Measurements from ENCODE around the gene FOXI3. TPM values are rescaled to one million over a fixed set of nuclear protein-coding genes. Genes with fewer than 3 reads are reported as not detected.
A peak's percentile ranks its signal among the peaks of the same experiment; 100 is the strongest.

Gene FOXI3
- total RNA-seq, result 1 to 10 TPM in 1 of 2 donors, under 1 TPM in 1; 0.93 to 2.8 TPM
- 3.0 TPM for polyA plus RNA-seq (2013, experiment 1 of 2)
- 2.1 TPM for polyA plus RNA-seq (2013, experiment 2 of 2)
- long read RNA-seq, experiment 1, result 0 reads
- long read RNA-seq, experiment 2, result 0 reads
- long read RNA-seq, experiment 3, partial matches to known transcripts, result 0 of 1 reads
- long read RNA-seq, experiment 3, other reads (novel, unspliced or antisense), result 0 of 1 reads
- long read RNA-seq, experiment 4, result 0 reads

DNA sequence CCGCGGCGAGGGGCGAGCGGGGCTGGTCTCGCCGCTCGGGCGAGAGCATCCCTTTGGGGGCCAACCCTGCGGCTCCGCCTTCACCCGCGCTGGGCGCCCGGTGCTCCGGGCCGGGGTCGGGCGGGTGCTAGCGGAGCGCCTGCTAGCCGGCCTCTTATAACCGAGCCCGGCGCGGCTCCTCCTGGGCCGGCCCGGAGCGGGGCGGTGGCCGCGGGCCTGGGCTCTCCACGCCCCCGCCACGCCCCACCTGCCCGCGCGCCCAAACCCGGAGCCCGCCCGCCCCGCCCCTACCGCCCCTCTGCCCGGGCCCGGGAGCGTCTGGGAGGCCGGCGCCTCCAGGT lies at the start of gene FOXI3:
TSS of gene FOXI3 (minus strand) at position 129 of the 341 bp plus-strand sequence. CDS start 158 bp downstream, outside the sequence.
- H3K27me3 Mint-ChIP-seq (ENCODE audit: insufficient read depth), result peaks cover 60% of the 10 kb centered on the region
- TF ChIP-seq, protein P1, sequence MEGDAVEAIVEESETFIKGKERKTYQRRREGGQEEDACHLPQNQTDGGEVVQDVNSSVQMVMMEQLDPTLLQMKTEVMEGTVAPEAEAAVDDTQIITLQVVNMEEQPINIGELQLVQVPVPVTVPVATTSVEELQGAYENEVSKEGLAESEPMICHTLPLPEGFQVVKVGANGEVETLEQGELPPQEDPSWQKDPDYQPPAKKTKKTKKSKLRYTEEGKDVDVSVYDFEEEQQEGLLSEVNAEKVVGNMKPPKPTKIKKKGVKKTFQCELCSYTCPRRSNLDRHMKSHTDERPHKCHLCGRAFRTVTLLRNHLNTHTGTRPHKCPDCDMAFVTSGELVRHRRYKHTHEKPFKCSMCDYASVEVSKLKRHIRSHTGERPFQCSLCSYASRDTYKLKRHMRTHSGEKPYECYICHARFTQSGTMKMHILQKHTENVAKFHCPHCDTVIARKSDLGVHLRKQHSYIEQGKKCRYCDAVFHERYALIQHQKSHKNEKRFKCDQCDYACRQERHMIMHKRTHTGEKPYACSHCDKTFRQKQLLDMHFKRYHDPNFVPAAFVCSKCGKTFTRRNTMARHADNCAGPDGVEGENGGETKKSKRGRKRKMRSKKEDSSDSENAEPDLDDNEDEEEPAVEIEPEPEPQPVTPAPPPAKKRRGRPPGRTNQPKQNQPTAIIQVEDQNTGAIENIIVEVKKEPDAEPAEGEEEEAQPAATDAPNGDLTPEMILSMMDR (conservative IDR thresholded peaks at IDR 0.05), result no peak
- peak within 1 kb of the TSS; percentile 66 for H3K4me3 Mint-ChIP-seq
- peak within 1 kb of the TSS; percentile 52 for H3K27ac Mint-ChIP-seq
- peak; percentile 81 for DNase-seq
- Histone ChIP-seq H3K4me3 (ENCODE audit: low read length) (peak within 1 kb of the TSS; percentile 80), H3K4me1 (ENCODE audit: control insufficient read depth, insufficient read depth, low read length) (peaks cover 3% of the 10 kb centered on the region), H3K9ac (ENCODE audit: extremely low read depth, low read length, poor library complexity, severe bottlenecking) (no peak within 1 kb of the TSS), H3K9me3 (ENCODE audit: control insufficient read depth, low read length) (no peaks in the 10 kb centered on the region), H3K36me3 (ENCODE audit: control insufficient read depth, insufficient read depth, low read length) (no peaks in the 10 kb centered on the region), H3K27ac (ENCODE audit: low read depth, low read length) (no peak within 1 kb of the TSS), H3K27me3 (ENCODE audit: control insufficient read depth, insufficient read depth, low read length, poor library complexity, severe bottlenecking) (peaks cover 57% of the 10 kb centered on the region)
- H3K4me1 Mint-ChIP-seq, result peaks cover 10% of the 10 kb centered on the region
- H3K36me3 Mint-ChIP-seq (ENCODE audit: low read depth), result no peaks in the 10 kb centered on the region
- WGBS, 2 experiments (ENCODE audit: insufficient coverage in 1 of 2, insufficient read length in 1 of 2), result 0% methylated on average over 5 to 48 of the region's 48 CpGs
- H3K9me3 Mint-ChIP-seq, result no peaks in the 10 kb centered on the region

DNA sequence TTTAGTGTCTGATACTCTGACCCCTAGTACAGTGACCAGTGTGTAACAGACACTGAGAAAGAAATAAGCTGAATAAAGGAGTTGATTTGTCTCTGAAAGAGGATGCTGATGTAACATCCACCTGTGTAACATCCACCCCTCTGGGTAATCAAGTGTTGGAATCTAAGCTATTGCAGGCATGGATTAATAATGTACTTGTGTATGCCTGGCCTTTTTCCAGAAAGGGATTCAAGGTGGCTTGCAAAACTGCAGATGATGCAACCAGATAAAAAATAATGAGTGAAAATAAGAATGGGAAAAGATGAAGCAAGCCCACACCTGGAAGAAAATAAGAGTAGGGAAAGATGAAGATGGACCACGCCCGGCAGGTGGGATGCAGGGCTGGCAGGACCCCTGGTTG lies 48.2 kb upstream of the FOXI3 start:
- Mint-ChIP-seq H3K27me3 (ENCODE audit: insufficient read depth) (peaks cover 41% of the 10 kb centered on the region), H3K4me1 (peaks cover 13% of the 10 kb centered on the region), H3K4me3 (no peak overlapping the region), H3K27ac (no peak overlapping the region), H3K9me3 (peaks cover 20% of the 10 kb centered on the region), H3K36me3 (ENCODE audit: low read depth) (no peaks in the 10 kb centered on the region)
- H3K9me3 ChIP-seq (ENCODE audit: control insufficient read depth, low read length), result no peaks in the 10 kb centered on the region
- H3K27ac ChIP-seq (ENCODE audit: low read depth, low read length), result no peak overlapping the region
- no peak overlapping the region for H3K9ac ChIP-seq (ENCODE audit: extremely low read depth, low read length, poor library complexity, severe bottlenecking)
- H3K4me3 ChIP-seq (ENCODE audit: low read length), result no peak overlapping the region
- no peaks in the 10 kb centered on the region for H3K27me3 ChIP-seq (ENCODE audit: control insufficient read depth, insufficient read depth, low read length, poor library complexity, severe bottlenecking)
- TF ChIP-seq, protein P1 (conservative IDR thresholded peaks at IDR 0.05), result no peak
- peaks cover 7% of the 10 kb centered on the region for H3K4me1 ChIP-seq (ENCODE audit: control insufficient read depth, insufficient read depth, low read length)
- DNase-seq, result no peak
- WGBS, 2 experiments (ENCODE audit: insufficient coverage in 1 of 2, insufficient read length in 1 of 2), result 90 to 100% methylated on average over 2 of the region's 2 CpGs
- no peaks in the 10 kb centered on the region for H3K36me3 ChIP-seq (ENCODE audit: control insufficient read depth, insufficient read depth, low read length)

DNA sequence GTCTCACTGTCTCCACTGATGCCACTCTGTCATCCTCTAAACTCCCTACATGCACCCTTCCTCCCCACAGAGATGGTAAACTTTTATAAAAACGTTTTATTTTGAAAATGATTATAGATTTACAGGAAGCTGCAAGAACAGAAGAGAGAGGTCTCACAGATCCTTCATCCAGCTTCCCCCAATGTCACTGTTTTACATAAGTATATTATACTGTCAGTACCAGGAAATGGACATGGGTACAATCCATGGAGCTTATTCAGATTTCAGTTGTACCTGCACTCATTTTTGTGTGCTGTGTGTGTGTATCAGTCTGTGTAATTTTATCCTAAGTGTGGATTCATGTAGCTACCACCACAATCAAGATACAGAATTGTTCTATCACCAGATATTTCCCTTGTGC lies 46.7 kb upstream of the FOXI3 start:
- Mint-ChIP-seq H3K27me3 (ENCODE audit: insufficient read depth) (peaks cover 38% of the 10 kb centered on the region), H3K36me3 (ENCODE audit: low read depth) (no peaks in the 10 kb centered on the region), H3K9me3 (peaks cover 20% of the 10 kb centered on the region), H3K4me3 (no peak overlapping the region), H3K27ac (no peak overlapping the region), H3K4me1 (peaks cover 13% of the 10 kb centered on the region)
- Histone ChIP-seq H3K9ac (ENCODE audit: extremely low read depth, low read length, poor library complexity, severe bottlenecking) (no peak overlapping the region), H3K36me3 (ENCODE audit: control insufficient read depth, insufficient read depth, low read length) (no peaks in the 10 kb centered on the region), H3K9me3 (ENCODE audit: control insufficient read depth, low read length) (no peaks in the 10 kb centered on the region), H3K4me3 (ENCODE audit: low read length) (no peak overlapping the region), H3K4me1 (ENCODE audit: control insufficient read depth, insufficient read depth, low read length) (peaks cover 7% of the 10 kb centered on the region), H3K27me3 (ENCODE audit: control insufficient read depth, insufficient read depth, low read length, poor library complexity, severe bottlenecking) (no peaks in the 10 kb centered on the region), H3K27ac (ENCODE audit: low read depth, low read length) (no peak overlapping the region)
- DNase-seq, result no peak
- TF ChIP-seq, protein P1 (conservative IDR thresholded peaks at IDR 0.05), result no peak
- 88% methylated on average over 1 of the region's 1 CpG; no CpG with 5 or more reads in 1 of the 2 experiments for WGBS, 2 experiments (ENCODE audit: insufficient coverage in 1 of 2, insufficient read length in 1 of 2)

Measured in endodermal cell (in vitro differentiated cells).